SIG-M5 treated with dmso at 0.1 percent for 504 hours (cell line): Measurements from ENCODE around the gene MYL12B.
"Not testable (repeated sequence)": the region's sequence is repeated elsewhere in the genome, so short reads cannot be mapped to it uniquely, and the experiment has no call there.

Experiments
- DNase-seq: peaks from one replicate; lab custom pipeline; 2025; ENCODE audit not compliant: unreplicated experiment; lab: John Stamatoyannopoulos, UW

The MYL12B gene

DNA sequence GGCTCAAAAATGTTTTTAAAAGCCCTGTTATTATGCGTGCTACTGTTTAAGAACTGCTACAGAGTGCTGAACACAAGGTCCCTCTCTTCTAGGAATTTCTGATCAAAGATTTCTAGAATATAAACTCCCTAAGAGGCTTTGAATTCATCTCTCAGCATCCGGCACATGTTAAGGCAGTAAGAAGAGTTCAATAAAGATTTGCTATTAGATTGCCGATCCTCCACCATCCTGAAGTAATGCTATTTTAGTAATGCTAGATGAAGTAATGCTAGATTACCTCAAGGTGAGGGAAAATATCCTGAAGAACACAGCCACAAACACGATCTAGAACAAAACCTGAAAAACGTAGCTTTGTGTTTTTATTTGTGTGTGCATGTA lies 949 bp upstream of the MYL12B start:
- DNase-seq = no peak

DNA sequence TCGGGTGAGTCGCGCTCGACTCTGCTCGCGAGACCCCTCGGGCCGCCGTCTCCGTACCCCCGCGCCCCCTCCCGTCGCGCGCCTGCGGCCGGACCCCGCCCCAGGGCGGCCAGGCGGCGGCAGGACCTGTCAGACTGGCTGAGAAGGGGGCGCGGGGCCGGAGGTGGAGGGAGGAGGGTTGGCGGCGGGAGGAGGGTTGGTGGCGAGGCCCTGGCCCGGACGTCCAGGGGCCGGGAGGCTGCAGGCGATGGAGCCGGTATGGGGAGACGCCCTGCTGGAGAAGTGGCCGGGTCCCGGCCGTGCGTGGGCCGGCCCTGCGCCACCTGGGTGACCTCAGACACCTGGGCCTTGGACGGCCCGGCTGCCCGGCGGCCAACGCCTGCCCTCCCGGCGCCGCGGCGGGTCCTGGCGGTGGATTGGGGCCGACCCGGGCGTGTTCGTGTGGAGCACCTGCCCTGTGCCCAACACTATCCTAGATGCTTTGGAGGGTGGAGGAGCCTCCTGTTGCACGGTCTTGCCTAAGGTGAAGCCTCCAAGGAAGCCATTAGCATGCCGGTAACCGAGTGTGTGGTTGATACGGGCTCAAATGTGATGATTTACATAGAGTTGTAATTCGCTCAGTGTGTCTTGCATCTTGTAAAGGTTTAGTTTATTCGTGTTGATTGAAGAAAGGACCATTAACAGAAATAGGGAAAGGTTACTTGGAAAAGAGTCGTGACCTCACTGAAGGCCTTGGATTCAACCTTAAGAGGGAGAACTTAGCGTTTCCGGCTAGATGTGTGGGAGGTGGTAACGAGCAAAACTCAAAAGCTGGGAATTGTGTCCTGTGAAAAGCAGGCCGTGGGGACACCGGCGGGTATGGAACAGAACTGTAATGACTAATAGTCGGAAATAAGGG lies 550 bp downstream of the MYL12B start:
- no peak for DNase-seq

GRCh38 chr18:3263132-3263700 lies 1.3 kb downstream of the MYL12B start:
- DNase-seq = no peak

DNA sequence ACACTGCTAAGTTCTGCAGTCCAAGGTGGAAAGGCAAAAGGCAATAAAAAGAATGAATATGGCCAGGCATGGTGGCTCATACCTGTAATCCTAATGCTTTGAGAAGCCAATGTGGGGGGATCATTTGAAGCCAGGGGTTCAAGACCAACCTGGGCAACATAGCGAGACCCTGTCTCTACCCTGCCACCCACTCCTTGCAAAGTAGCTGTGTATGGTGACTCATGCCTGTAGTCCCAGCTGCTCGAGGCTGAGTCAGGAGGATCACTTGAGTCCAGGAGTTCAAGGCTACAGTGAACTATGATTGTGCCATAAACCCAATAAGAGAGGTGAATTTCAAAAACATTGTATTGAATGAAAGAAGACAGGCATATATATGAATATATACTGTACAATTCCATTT lies 2.4 kb downstream of the MYL12B start:
- no peak for DNase-seq

DNA sequence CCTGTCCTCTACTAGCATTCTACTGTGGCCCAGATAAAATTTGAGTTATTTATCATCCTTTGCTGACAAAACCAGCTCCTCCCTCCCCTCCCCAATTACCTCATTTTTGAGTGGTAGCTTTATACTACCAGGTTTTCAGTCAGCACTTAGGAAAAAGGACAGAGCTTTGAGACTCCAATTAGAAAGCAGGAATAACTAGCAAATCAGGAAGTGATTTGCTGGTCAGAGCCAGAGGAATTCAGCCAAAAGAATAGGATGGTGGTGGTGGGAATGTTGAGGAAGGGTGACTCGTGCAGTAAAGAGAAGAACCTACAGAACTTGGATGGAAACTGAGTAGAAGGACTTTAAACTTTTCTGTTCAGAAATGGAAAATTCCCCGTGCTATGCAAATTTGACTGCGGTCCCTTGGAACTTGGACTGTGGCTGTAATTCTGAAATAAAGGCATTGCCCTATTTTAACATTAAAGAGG lies 3.7 kb downstream of the MYL12B start:
- no peak for DNase-seq

- no peak for DNase-seq
These were observed 4.2 kb downstream of the MYL12B start for GRCh38 chr18:3266062-3266608.

DNA sequence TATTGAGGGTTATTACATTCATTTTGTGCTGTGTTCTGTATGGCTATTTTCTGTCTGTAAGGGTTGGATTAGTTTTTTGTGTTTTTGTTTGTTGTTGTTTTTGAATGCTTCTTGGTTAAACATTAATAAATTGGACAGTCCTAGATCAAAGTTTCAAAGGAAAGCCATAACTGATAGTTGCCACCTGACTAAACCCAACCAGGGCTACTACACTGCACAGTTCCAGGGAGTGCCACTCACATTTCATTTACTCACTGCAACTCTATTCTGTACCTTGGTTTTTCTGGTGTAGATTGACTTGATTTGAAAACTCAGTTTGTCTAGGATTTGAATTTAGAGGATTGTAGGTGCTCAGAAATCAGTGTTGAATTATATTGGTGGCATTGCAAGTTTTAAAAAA lies 6.4 kb downstream of the MYL12B start:
- DNase-seq = no peak

GRCh38 chr18:3269241-3269913 lies 7.4 kb downstream of the MYL12B start:
- no peak for DNase-seq

DNA sequence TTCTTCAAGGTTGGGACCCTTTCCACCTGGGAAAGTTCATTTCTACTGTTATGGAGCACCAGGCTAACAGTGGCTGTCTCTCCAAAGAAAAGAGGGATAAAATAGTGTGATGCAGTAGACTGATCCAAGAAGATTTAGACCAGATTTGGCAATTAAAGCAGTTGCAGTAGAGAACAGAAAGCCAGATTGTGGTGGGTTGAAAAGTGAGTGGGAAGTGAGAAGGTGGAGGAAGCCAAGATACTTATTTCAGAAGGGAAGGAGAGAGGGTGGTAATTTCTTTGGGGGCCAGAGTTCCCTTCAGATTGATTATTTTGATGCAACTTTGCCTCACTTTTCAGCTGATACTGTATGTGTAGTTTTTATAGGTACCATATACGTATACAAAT lies 8.0 kb downstream of the MYL12B start:
- no peak for DNase-seq

GRCh38 chr18:3273042-3273441 lies 11.1 kb downstream of the MYL12B start:
- no peak for DNase-seq

DNA sequence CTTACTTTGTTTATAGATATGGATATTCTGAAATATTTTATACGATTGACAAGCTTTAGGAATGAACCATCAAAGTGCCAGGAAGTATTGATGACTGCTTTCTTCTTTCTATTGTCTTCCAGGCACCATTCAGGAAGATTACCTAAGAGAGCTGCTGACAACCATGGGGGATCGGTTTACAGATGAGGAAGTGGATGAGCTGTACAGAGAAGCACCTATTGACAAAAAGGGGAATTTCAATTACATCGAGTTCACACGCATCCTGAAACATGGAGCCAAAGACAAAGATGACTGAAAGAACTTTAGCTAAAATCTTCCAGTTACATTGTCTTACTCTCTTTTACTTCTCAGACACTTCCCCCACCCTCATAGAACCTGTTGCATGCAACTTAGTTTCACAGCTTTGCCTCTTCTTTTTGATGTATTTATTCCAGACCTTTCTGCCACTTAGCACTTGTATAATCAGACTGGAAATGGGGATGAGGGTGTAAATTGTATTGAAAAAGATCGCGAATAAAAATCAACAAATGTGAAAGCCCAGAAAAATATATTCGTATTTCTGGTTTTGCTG lies 15.8 kb downstream of the MYL12B start:
- DNase-seq = not testable (repeated sequence)

- peak; percentile 78 for DNase-seq
These were observed 17.6 kb downstream of the MYL12B start for GRCh38 chr18:3279201-3280185.

- DNase-seq = peak; percentile 83
These were observed 19.8 kb downstream of the MYL12B start for GRCh38 chr18:3281456-3282400.

- no peak for DNase-seq
These were observed 21.4 kb downstream of the MYL12B start for GRCh38 chr18:3283253-3283863.

GRCh38 chr18:3283908-3284307 lies 22.0 kb downstream of the MYL12B start:
- no peak for DNase-seq

GRCh38 chr18:3284501-3284900 lies 22.6 kb downstream of the MYL12B start:
- DNase-seq = no peak

DNA sequence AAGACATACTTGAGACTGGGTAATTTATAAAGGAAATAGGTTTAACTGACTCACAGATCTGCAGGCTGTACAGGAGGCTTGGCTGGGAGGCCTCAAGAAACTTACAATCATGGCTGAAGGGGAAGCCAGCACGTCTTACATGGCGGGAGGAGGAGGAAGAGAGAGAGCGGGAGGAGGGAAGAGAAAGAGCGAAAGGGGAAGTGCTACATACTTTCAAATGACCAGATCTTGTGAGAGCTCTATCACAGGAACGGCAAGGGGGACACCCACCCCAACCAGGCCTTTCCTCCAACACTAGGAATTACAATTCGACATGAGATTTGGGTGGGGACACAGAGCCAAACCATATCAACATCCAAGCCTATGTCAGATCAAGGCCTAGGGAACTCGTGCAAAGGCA lies 24.2 kb downstream of the MYL12B start:
- DNase-seq = peak; percentile 32

DNA sequence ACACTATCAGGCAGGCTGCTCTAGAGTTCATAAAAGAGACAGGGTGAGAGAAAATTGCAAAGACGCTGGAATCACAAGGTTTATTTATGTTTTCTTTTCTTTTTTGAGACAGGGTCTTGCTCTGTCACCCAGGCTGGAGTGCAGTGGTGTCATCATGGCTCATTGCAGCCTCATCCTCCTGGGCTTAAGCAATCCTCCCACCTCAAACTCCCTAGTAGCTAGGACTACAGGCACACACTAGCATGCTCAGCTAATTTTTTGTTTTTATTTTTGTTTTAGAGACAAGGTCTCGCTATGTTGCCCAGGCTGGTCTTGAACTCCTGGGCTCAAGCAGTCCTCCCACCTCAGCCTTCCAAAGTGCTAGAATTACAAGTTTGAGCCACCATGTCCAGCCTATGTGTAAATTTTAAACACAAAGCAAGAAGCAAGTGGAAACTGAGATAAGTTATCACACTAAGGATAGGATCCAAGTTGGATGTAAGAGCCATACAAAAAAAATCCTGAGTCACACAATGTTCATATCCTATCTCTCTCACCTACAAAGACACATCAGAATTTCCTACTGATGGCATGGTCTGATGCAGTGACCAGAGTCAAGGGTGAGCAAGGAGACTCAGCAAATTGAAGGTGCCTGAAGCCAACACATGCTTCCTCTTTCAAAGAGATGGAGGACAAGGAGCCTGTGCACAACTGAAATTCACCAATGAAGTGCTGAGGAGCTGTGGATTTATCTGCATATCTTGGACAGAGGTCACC lies 31.4 kb downstream of the MYL12B start:
- no peak for DNase-seq
